Brain microvascular endothelial cell (primary cell): ENCODE results near the gene NXT1.
A peak's percentile ranks its signal among the peaks of the same experiment; 100 is the strongest.

ENCODE experiments used
- DNase-seq: peaks from one replicate; pipeline ENCODE4 v3.0.0-alpha.2; 2020
- H3K27ac ChIP-seq: fragments of 250-450 bp; sonication (Bioruptor Pico); 2 replicates; pipeline ENCODE4 v1.5.1; 2020; ENCODE audit warnings: mild to moderate bottlenecking, moderate library complexity
- H3K27me3 ChIP-seq: fragments of 250-450 bp; sonication (Bioruptor Pico); replicated peaks from 2 replicates; pipeline ENCODE4 v1.5.1; 2020; ENCODE audit warnings: mild to moderate bottlenecking
- H3K36me3 ChIP-seq: fragments of 250-450 bp; sonication (Bioruptor Pico); replicated peaks from 2 replicates; pipeline ENCODE4 v1.5.1; 2020; ENCODE audit warnings: mild to moderate bottlenecking
- H3K4me3 ChIP-seq: 2 replicates; pipeline ENCODE4 v1.5.1; 2011; ENCODE audit warnings: low read depth, mild to moderate bottlenecking, control low read depth, low read length, moderate library complexity
- in situ Hi-C: cut with HindIII; loops from 2 replicates; pipeline ENCODE4 v1.10.0; 2017; ENCODE audit warnings: low sequenced_read_pairs, low pct_ligation_motif_present
- TF ChIP-seq, protein P1 (sequence below): IDR thresholded peaks from 2 replicates; pipeline ENCODE4 v1.5.1; 2011; ENCODE audit warnings: low read depth, mild to moderate bottlenecking, moderate library complexity, low read length, control low read depth, inconsistent platforms; ENCODE audit errors: missing control alignments

NXT1 gene

DNA sequence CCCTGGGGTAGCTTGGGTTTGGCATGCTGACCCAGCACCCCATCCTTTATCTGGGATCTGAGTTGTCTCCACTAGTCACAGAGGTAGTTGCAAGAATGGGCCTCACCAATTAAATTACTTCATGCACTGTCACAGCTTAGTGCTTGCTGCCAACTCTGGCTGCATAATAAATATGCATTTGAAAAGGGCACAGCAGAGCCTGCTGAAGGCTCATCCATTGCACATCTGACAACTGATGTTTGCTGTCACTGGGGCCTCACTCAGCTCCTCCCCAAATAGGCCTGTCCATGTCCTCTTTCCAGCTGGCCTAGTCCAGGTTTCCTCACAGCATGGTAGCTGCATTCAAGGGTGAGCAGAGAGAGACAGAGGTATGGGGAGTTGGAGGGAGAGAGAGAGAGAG lies 13.3 kb upstream of the NXT1 start:
- H3K27ac ChIP-seq: no peak overlapping the region
- no peaks in the 10 kb centered on the region for H3K36me3 ChIP-seq
- TF ChIP-seq, protein P1, sequence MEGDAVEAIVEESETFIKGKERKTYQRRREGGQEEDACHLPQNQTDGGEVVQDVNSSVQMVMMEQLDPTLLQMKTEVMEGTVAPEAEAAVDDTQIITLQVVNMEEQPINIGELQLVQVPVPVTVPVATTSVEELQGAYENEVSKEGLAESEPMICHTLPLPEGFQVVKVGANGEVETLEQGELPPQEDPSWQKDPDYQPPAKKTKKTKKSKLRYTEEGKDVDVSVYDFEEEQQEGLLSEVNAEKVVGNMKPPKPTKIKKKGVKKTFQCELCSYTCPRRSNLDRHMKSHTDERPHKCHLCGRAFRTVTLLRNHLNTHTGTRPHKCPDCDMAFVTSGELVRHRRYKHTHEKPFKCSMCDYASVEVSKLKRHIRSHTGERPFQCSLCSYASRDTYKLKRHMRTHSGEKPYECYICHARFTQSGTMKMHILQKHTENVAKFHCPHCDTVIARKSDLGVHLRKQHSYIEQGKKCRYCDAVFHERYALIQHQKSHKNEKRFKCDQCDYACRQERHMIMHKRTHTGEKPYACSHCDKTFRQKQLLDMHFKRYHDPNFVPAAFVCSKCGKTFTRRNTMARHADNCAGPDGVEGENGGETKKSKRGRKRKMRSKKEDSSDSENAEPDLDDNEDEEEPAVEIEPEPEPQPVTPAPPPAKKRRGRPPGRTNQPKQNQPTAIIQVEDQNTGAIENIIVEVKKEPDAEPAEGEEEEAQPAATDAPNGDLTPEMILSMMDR: no peak
- in situ Hi-C loops: loop anchor here (25.0 kb wide), 1 partner anchor 650 kb away; no protein-coding TSS in a partner anchor
- no peak overlapping the region for H3K4me3 ChIP-seq
- H3K27me3 ChIP-seq: no peaks in the 10 kb centered on the region
- no peak for DNase-seq

DNA sequence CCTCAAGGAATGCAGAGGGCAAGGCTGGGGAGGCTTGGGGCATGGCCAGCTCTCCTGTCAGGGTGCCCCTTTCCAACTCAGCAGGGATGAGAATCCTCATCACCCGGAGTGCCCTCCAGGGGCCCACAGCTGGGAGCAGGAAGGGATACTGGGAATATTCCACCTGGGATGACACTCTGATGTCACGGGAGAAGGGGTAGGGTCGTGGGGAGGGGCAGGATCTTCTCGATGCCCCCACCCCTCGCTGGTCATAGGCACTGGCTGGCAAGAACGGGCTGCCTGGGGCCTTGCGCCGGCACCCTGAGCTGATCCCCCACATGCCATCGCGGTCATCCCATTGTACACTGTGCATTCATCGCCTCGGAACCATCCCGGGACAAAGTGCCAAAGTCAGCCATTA lies 10.6 kb upstream of the NXT1 start:
- H3K36me3 ChIP-seq: no peaks in the 10 kb centered on the region
- TF ChIP-seq, protein P1: no peak
- no peak for DNase-seq
- H3K4me3 ChIP-seq: no peak overlapping the region
- in situ Hi-C loops: loop anchor here (25.0 kb wide), 1 partner anchor 653 kb away; no protein-coding TSS in a partner anchor
- no peaks in the 10 kb centered on the region for H3K27me3 ChIP-seq
- H3K27ac ChIP-seq: no peak overlapping the region

DNA sequence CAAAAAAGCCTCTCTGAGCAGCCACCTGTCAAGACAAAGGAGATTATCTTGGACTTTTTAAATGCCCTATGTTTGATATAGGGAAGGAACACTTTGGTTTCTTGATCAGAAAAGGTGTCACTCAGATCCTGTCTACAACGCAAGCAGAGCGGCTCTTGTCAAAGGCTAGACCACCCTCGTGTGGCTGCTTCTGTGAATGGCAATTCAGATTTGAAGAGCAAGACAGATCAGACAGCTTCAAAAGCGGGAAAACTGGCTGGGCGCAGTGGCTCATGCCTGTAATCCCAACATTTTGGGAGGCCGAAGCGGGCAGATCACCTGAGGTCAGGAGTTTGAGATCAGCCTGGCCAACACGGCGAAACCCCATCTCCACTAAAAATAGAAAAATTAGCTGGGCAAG lies 10.1 kb upstream of the NXT1 start:
- TF ChIP-seq, protein P1: peak; percentile 87
- in situ Hi-C loops: loop anchor here (25.0 kb wide), 1 partner anchor 653 kb away; no protein-coding TSS in a partner anchor
- Histone ChIP-seq H3K4me3 (no peak overlapping the region), H3K27me3 (no peaks in the 10 kb centered on the region), H3K36me3 (no peaks in the 10 kb centered on the region), H3K27ac (no peak overlapping the region)
- peak; percentile 73 for DNase-seq

DNA sequence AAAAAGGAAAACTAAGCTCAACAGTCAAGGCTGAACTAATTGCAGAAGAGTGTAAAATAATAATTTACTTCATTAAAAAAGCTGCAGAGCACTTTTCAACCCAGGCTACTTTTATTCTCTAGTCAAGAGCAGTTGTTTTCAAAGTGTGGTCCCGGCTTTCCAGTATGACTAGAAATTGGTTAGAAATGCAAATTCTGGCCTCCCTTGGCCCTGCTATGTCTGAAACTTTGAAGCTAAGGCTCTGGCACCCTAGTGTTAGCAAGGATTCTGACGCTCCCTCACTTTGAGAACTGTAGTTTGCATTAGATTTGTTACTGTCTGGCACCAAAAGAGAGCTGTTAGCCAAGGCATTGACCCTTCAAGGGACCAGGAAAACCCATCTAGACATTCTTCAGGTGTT lies 9.5 kb upstream of the NXT1 start:
- Histone ChIP-seq H3K36me3 (no peaks in the 10 kb centered on the region), H3K27ac (no peak overlapping the region), H3K4me3 (no peak overlapping the region), H3K27me3 (no peaks in the 10 kb centered on the region)
- TF ChIP-seq, protein P1: no peak
- in situ Hi-C loops: loop anchor here (25.0 kb wide), 1 partner anchor 654 kb away; no protein-coding TSS in a partner anchor
- no peak for DNase-seq

DNA sequence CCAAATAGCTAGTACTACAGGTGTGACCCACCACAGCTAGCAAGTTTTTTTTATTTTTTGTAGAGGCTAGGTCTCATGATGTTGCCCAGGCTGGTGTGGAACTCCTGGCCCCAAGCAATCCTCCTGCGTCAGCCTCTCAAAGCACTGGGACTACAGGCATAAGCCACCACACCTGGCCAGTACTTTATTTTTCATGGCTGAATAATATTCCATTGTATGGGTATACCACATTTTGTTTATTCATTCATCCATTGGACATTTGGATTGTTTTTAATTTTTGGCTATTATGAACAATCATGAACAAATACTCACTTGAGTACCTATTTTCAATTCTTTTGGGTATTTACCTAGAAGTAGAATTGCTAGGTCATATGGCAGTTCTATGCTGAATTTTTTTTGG lies 7.0 kb upstream of the NXT1 start:
- no peak overlapping the region for H3K27ac ChIP-seq
- DNase-seq: no peak
- TF ChIP-seq, protein P1: no peak

DNA sequence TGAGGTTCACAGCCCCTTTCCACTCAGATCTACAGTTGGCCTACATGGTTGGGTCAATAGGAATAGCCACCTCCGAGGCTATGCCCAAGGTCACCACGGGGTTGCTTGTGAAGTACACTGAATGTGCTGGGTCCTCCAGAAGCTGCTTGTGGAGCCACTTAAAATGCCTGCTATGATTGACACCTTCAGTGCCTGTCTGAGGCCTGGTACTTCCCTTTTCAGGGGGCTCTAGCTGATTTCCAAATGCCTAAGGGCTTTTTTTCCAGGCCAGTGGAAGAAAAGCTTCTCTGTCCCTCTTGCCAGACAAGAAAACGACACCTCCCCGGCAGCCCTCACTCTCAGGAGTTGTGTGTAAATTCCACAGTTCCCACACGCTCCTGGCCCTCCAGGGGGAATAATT lies 6.3 kb upstream of the NXT1 start:
- H3K4me3 ChIP-seq: no peak overlapping the region
- no peaks in the 10 kb centered on the region for H3K36me3 ChIP-seq
- H3K27me3 ChIP-seq: no peaks in the 10 kb centered on the region
- no peak overlapping the region for H3K27ac ChIP-seq
- DNase-seq: no peak
- in situ Hi-C loops: loop anchor here (25.0 kb wide), 1 partner anchor 657 kb away; no protein-coding TSS in a partner anchor
- TF ChIP-seq, protein P1: no peak

More for the DNA sequence above, 7.0 kb upstream of the NXT1 start:
- H3K4me3 ChIP-seq: no peak overlapping the region
- H3K27me3 ChIP-seq: no peaks in the 10 kb centered on the region
- no peaks in the 10 kb centered on the region for H3K36me3 ChIP-seq
- in situ Hi-C loops: loop anchor here (25.0 kb wide), 1 partner anchor 656 kb away; no protein-coding TSS in a partner anchor
